Transverse colon (tissue), 4 donors: ENCODE data around the gene SOX4. TPM values are rescaled to one million over a fixed set of nuclear protein-coding genes. Genes with fewer than 3 reads are reported as not detected.
A peak's percentile ranks its signal among the peaks of the same experiment; 100 is the strongest.

Experiments used
- DNase-seq: peaks from one replicate; pipeline ENCODE4 v3.0.0-alpha.2; 2019
- H3K27ac ChIP-seq, 4 donors: fragments of 200-600 bp; sonication (generic); 2 replicates each; pipeline ENCODE4 v1.5.1; 2016 to 2018; ENCODE audit warnings: inconsistent platforms in 4 of 4
- H3K27me3 ChIP-seq: fragments of 200-600 bp; sonication (generic); 2 replicates; pipeline ENCODE4 v1.5.1; 2017; ENCODE audit warnings: inconsistent platforms
- H3K36me3 ChIP-seq, 4 donors: fragments of 200-600 bp; sonication (generic); 2 replicates each; pipeline ENCODE4 v1.5.1; 2017 to 2019; ENCODE audit warnings: inconsistent platforms in 4 of 4
- H3K4me1 ChIP-seq, 4 donors: fragments of 200-600 bp; sonication (generic); 2 replicates each; pipeline ENCODE4 v1.5.1; 2017 to 2020; ENCODE audit warnings: inconsistent platforms in 4 of 4
- H3K4me3 ChIP-seq, 4 donors: fragments of 200-600 bp; sonication (generic); 1 replicate in 1 of 4; 2 replicates in 3 of 4; pipeline versions ENCODE4 v1.5.1 to v1.6.1; 2017 to 2019; ENCODE audit warnings: inconsistent platforms in 4 of 4
- H3K9me3 ChIP-seq, 2 donors: fragments of 200-600 bp; sonication (generic); 2 replicates each; pipeline ENCODE4 v1.5.1; 2017 to 2019; ENCODE audit warnings: inconsistent platforms in 2 of 2
- CTCF ChIP-seq, 5 experiments: fragments of 200-600 bp in 3 of 5; fragments of 450-650 bp in 2 of 5; sonication (generic) in 3 of 5; IDR thresholded peaks; 1 replicate in 2 of 5; 2 replicates in 3 of 5; pipeline ENCODE4 v1.5.1; 2016 to 2017; ENCODE audit warnings: antibody characterized with exemption in 5 of 5, inconsistent platforms in 3 of 5, mild to moderate bottlenecking in 2 of 5, moderate library complexity in 1 of 5
- EP300 ChIP-seq: sonication (generic); formaldehyde crosslinking; IDR thresholded peaks from one replicate; pipeline ENCODE4 v1.6.1; 2017; ENCODE audit warnings: antibody characterized with exemption, low read depth
- POLR2A ChIP-seq: fragments of 450-650 bp; IDR thresholded peaks from one replicate; pipeline ENCODE4 v1.6.1; 2016; ENCODE audit warnings: antibody characterized with exemption, mild to moderate bottlenecking, moderate library complexity
- POLR2AphosphoS5 ChIP-seq, 3 donors: sonication (generic); formaldehyde crosslinking; IDR thresholded peaks; one replicate each; pipeline ENCODE4 v1.6.1; 2016; ENCODE audit warnings: antibody characterized with exemption in 3 of 3
- WGBS, 2 donors: methylation state at CpG; one replicate each; pipeline ENCODE4 v1.1.5; 2018; ENCODE audit warnings: low coverage in 1 of 2; 5-methylcytosine and 5-hydroxymethylcytosine counted together
- in situ Hi-C, 4 donors: fragments of 200-750 bp; cut with MboI; loops; one replicate each; pipeline versions ENCODE4 v1.15.0 to v1.15.1; 2017; ENCODE audit warnings: low sequenced_read_pairs in 3 of 4, low pct_ligation_motif_present in 1 of 4, low pct_unique_long_range_greater_than_20kb in 1 of 4
- intact Hi-C: fragments of 100-400 bp; cut with DNase I; formaldehyde crosslinking; loops from one replicate; pipeline ENCODE4 v1.15.1; 2023; ENCODE audit warnings: low total_unique reads
- total RNA-seq, 4 donors: library from RNA; depleted of rRNA; stranded (reverse); fragments of >200 nt; gene quantifications; one replicate each; pipeline ENCODE4 v1.1.0, GENCODE V29; 2016

SOX4 gene
- total RNA-seq, 4 donors from 2014 or later, result 7.5 to 25.3 (median 12.9) TPM

- Histone ChIP-seq H3K27me3 (no peaks in the 10 kb centered on the region), H3K9me3 (no peaks in the 10 kb centered on the region), H3K36me3 (no peaks in the 10 kb centered on the region), H3K4me1 (peaks cover 5 to 32% (median 17%) of the 10 kb centered on the region in 4 donors), H3K27ac (peak overlapping the region; percentile 91 to 98 (median 96)), H3K4me3 (peak overlapping the region; percentile 65 to 97 (median 87))
- peak; percentile 40 for DNase-seq
- 0 to 1% methylated on average over 5 to 43 of the region's 43 CpGs for WGBS, 2 donors
- intact Hi-C loops, result loop anchor here (5.0 to 10.0 kb wide), 2 partner anchors 71 to 208 kb away; no protein-coding TSS in a partner anchor
- TF ChIP-seq POLR2AphosphoS5 (IDR thresholded peaks at IDR 0.05), result no peak
- in situ Hi-C loops, result loop anchor here in 1 of 4 donors (25.0 kb wide), 1 partner anchor 1034 kb away; no protein-coding TSS in a partner anchor
Observed at GRCh38 chr6:21596145-21596948, 2.8 kb downstream of the SOX4 start.

GRCh38 chr6:21596949-21597682, 3.6 kb downstream of the SOX4 start:
- intact Hi-C loops, result loop anchor here (5.0 to 10.0 kb wide), 2 partner anchors 70 to 208 kb away; no protein-coding TSS in a partner anchor

GRCh38 chr6:21597801-21598673, 4.5 kb downstream of the SOX4 start:
- WGBS, 2 donors, result 4 to 14% methylated on average over 12 to 14 of the region's 14 CpGs
- in situ Hi-C loops, result loop anchor here in 1 of 4 donors (25.0 kb wide), 1 partner anchor 1036 kb away; no protein-coding TSS in a partner anchor
- Histone ChIP-seq H3K4me3 (peak overlapping the region; percentile 2 to 97 (median 87)), H3K9me3 (no peaks in the 10 kb centered on the region), H3K27ac (peak overlapping the region; percentile 91 to 98 (median 96)), H3K4me1 (peaks cover under 1 to 26% (median 16%) of the 10 kb centered on the region in 4 donors), H3K27me3 (no peaks in the 10 kb centered on the region), H3K36me3 (no peaks in the 10 kb centered on the region)
- TF ChIP-seq CTCF (IDR thresholded peaks at IDR 0.05), result no peak
- TF ChIP-seq EP300, result no peak
- no peak for TF ChIP-seq POLR2AphosphoS5 (IDR thresholded peaks at IDR 0.05)
- no peak for TF ChIP-seq POLR2A
- DNase-seq, result peak; percentile 14
- intact Hi-C loops, result loop anchor here (5.0 to 10.0 kb wide), 2 partner anchors 69 to 207 kb away; no protein-coding TSS in a partner anchor

More at GRCh38 chr6:21596949-21597682, 3.6 kb downstream of the SOX4 start:
- no peaks in the 10 kb centered on the region for H3K36me3 ChIP-seq
- 5 to 7% methylated on average over 14 of the region's 14 CpGs for WGBS, 2 donors
- H3K9me3 ChIP-seq, result no peaks in the 10 kb centered on the region
- no peaks in the 10 kb centered on the region for H3K27me3 ChIP-seq
- H3K4me3 ChIP-seq, result peak overlapping the region; percentile 65 to 97 (median 87)
- peaks cover 5 to 32% (median 17%) of the 10 kb centered on the region in 4 donors for H3K4me1 ChIP-seq
- in situ Hi-C loops, result loop anchor here in 1 of 4 donors (25.0 kb wide), 1 partner anchor 1035 kb away; no protein-coding TSS in a partner anchor
- H3K27ac ChIP-seq, result peak overlapping the region; percentile 91 to 98 (median 96)
- TF ChIP-seq POLR2A (no peak), EP300 (no peak), CTCF (IDR thresholded peaks at IDR 0.05) (peak; percentile 50 to 66 (median 61)), POLR2AphosphoS5 (IDR thresholded peaks at IDR 0.05) (no peak)
- no peak for DNase-seq

- H3K27me3 ChIP-seq, result no peaks in the 10 kb centered on the region
- no peaks in the 10 kb centered on the region for H3K9me3 ChIP-seq
- intact Hi-C loops (loop anchor here (5.0 to 10.0 kb wide), 2 partner anchors 69 to 206 kb away; no protein-coding TSS in a partner anchor), in situ Hi-C loops (loop anchor here in 1 of 4 donors (25.0 kb wide), 1 partner anchor 1036 kb away; no protein-coding TSS in a partner anchor)
- H3K4me3 ChIP-seq, result peak overlapping the region in 1 of 4 donors; percentile 86
- H3K27ac ChIP-seq, result peak overlapping the region in 1 of 4 donors; percentile 11
- H3K36me3 ChIP-seq, result no peaks in the 10 kb centered on the region
- WGBS, 2 donors, result 0 to 30% methylated on average over 1 to 3 of the region's 3 CpGs
- no peak for DNase-seq
- TF ChIP-seq POLR2A, result no peak
- TF ChIP-seq POLR2AphosphoS5 (IDR thresholded peaks at IDR 0.05), result no peak
- no peak for TF ChIP-seq CTCF (IDR thresholded peaks at IDR 0.05)
- TF ChIP-seq EP300, result no peak
- peaks cover 0 to 24% (median 14%) of the 10 kb centered on the region in 4 donors for H3K4me1 ChIP-seq
Observed at GRCh38 chr6:21598674-21599023, 5.1 kb downstream of the SOX4 start.
